Motor neuron (in vitro differentiated cells): ENCODE data around the gene GAP43. TPM values are rescaled to one million over a fixed set of nuclear protein-coding genes. Genes with fewer than 3 reads are reported as not detected.

Experiments
- ATAC-seq, 8 experiments: fragments of 200-7000 bp; cut with Tn5 transposase; replicated peaks in 6 of 8; 2 replicates each; pipeline ENCODE4 v1.8.0; 2021; ENCODE audit warnings: mild to moderate bottlenecking in 8 of 8, moderate library complexity in 8 of 8
- H3K27ac ChIP-seq, 2 donors: fragments of 250-450 bp; sonication (Bioruptor Pico); 2 replicates each; pipeline ENCODE4 v1.9.0; 2021; ENCODE audit warnings: antibody characterized with exemption in 2 of 2, mild to moderate bottlenecking in 2 of 2, moderate library complexity in 1 of 2
- H3K4me1 ChIP-seq, 2 donors: fragments of 250-450 bp; sonication (Bioruptor Pico); replicated peaks in 1 of 2; 2 replicates each; pipeline ENCODE4 v1.6.1; 2021; ENCODE audit warnings: antibody characterized with exemption in 2 of 2, mild to moderate bottlenecking in 2 of 2, moderate library complexity in 1 of 2
- H3K4me3 ChIP-seq, 5 donors: fragments of 250-450 bp; sonication (Bioruptor Pico); 2 replicates each; pipeline ENCODE4 v1.9.0; 2021; ENCODE audit warnings: antibody characterized with exemption in 5 of 5, mild to moderate bottlenecking in 5 of 5, moderate library complexity in 4 of 5
- WGBS, 10 experiments: fragments of 450-650 bp; shearing (Covaris generic); methylation state at CpG; one replicate each; pipeline ENCODE4 v1.0.0; 2022; 5-methylcytosine and 5-hydroxymethylcytosine counted together
- in situ Hi-C, 9 experiments: fragments of 400-800 bp; cut with MboI; loops; one replicate each; pipeline ENCODE4 v1.15.0; 2021; ENCODE audit warnings: low sequenced_read_pairs in 9 of 9, low pct_unique_long_range_greater_than_20kb in 2 of 9; ENCODE audit not compliant: unreplicated experiment in 9 of 9
- total RNA-seq, 8 experiments: library from RNA; unstranded; fragments of 300-600 nt; gene quantifications; 2 replicates each; pipeline versions ENCODE4 v1.2.3 to v1.2.4, GENCODE V29; 2022

GAP43 gene
- total RNA-seq, 8 experiments from 2014 or later, result 0.36 to 813 (median 210) TPM

GRCh38 chr3:115633467-115633866, 10.2 kb downstream of the GAP43 start:
- H3K27ac ChIP-seq, result no peak overlapping the region
- H3K4me1 ChIP-seq, result peaks cover 0 to under 1% of the 10 kb centered on the region in 2 donors
- in situ Hi-C loops, result no loop called here
- no peak overlapping the region for H3K4me3 ChIP-seq
- no peak for ATAC-seq
- WGBS, 10 experiments, result 40 to 100% (median 92%) methylated on average over 1 to 3 of the region's 3 CpGs; no CpG with 5 or more reads in 1 of the 10 experiments

GRCh38 chr3:115634052-115634451, 10.7 kb downstream of the GAP43 start:
- ATAC-seq, result no peak
- in situ Hi-C loops, result no loop called here
- H3K4me3 ChIP-seq, result no peak overlapping the region
- WGBS, 10 experiments, result 52 to 100% (median 85%) methylated on average over 2 of the region's 2 CpGs
- H3K4me1 ChIP-seq, result no peaks in the 10 kb centered on the region
- H3K27ac ChIP-seq, result no peak overlapping the region

- WGBS, 10 experiments, result 0 to 100% (median 89%) methylated on average over 1 of the region's 1 CpG; no CpG with 5 or more reads in 2 of the 10 experiments
- no peaks in the 10 kb centered on the region for H3K4me1 ChIP-seq
- H3K4me3 ChIP-seq, result no peak overlapping the region
- H3K27ac ChIP-seq, result no peak overlapping the region
- ATAC-seq, result no peak
- in situ Hi-C loops, result no loop called here
Measured at GRCh38 chr3:115635406-115635805, 12.1 kb downstream of the GAP43 start.

GRCh38 chr3:115638241-115638640, 14.9 kb downstream of the GAP43 start:
- H3K27ac ChIP-seq, result no peak overlapping the region
- ATAC-seq, result no peak
- in situ Hi-C loops, result no loop called here
- 75 to 100% (median 100%) methylated on average over 1 of the region's 1 CpG; no CpG with 5 or more reads in 4 of the 10 experiments for WGBS, 10 experiments
- H3K4me1 ChIP-seq, result no peaks in the 10 kb centered on the region
- H3K4me3 ChIP-seq, result no peak overlapping the region

GRCh38 chr3:115638991-115639390, 15.7 kb downstream of the GAP43 start:
- Histone ChIP-seq H3K27ac (no peak overlapping the region), H3K4me1 (no peaks in the 10 kb centered on the region), H3K4me3 (no peak overlapping the region)
- WGBS, 10 experiments, result 80 to 100% (median 100%) methylated on average over 1 of the region's 1 CpG; no CpG with 5 or more reads in 3 of the 10 experiments
- in situ Hi-C loops, result no loop called here
- ATAC-seq, result no peak

- no peak overlapping the region for H3K27ac ChIP-seq
- in situ Hi-C loops, result no loop called here
- WGBS, 10 experiments, result 50 to 100% (median 84%) methylated on average over 1 of the region's 1 CpG; no CpG with 5 or more reads in 2 of the 10 experiments
- no peak for ATAC-seq
- no peak overlapping the region for H3K4me3 ChIP-seq
- no peaks in the 10 kb centered on the region for H3K4me1 ChIP-seq
Measured at GRCh38 chr3:115644391-115644790, 21.1 kb downstream of the GAP43 start.

- Histone ChIP-seq H3K4me3 (no peak overlapping the region), H3K4me1 (no peaks in the 10 kb centered on the region), H3K27ac (no peak overlapping the region)
- WGBS, 10 experiments, result 45 to 100% (median 100%) methylated on average over 1 to 2 of the region's 2 CpGs
- in situ Hi-C loops, result no loop called here
- ATAC-seq, result no peak
Measured at GRCh38 chr3:115646027-115646690, 22.8 kb downstream of the GAP43 start.

- ATAC-seq, result peak in 2 of 8 experiments; percentile 24 to 66
Measured at GRCh38 chr3:115648559-115648958, 25.2 kb downstream of the GAP43 start.

GRCh38 chr3:115651087-115651486, 27.8 kb downstream of the GAP43 start:
- H3K4me3 ChIP-seq, result no peak overlapping the region
- WGBS, 10 experiments, result 80 to 100% (median 87%) methylated on average over 1 of the region's 1 CpG; no CpG with 5 or more reads in 6 of the 10 experiments
- in situ Hi-C loops, result no loop called here
- peaks cover 4 to 7% of the 10 kb centered on the region in 2 donors for H3K4me1 ChIP-seq
- no peak overlapping the region for H3K27ac ChIP-seq
- ATAC-seq, result no peak

More at GRCh38 chr3:115648559-115648958, 25.2 kb downstream of the GAP43 start:
- Histone ChIP-seq H3K4me1 (no peaks in the 10 kb centered on the region), H3K4me3 (no peak overlapping the region), H3K27ac (no peak overlapping the region)
- in situ Hi-C loops, result no loop called here
- 21 to 80% (median 42%) methylated on average over 1 of the region's 1 CpG; no CpG with 5 or more reads in 2 of the 10 experiments for WGBS, 10 experiments

GRCh38 chr3:115651599-115651998, 28.3 kb downstream of the GAP43 start:
- Histone ChIP-seq H3K4me3 (no peak overlapping the region), H3K27ac (no peak overlapping the region), H3K4me1 (peaks cover 5 to 10% of the 10 kb centered on the region in 2 donors)
- 53 to 100% (median 88%) methylated on average over 2 of the region's 2 CpGs; no CpG with 5 or more reads in 1 of the 10 experiments for whole genome bisulfite sequencing, 10 experiments
- ATAC-seq, result no peak
- in situ Hi-C loops, result no loop called here

GRCh38 chr3:115652738-115653137, 29.4 kb downstream of the GAP43 start:
- in situ Hi-C loops, result no loop called here
- Histone ChIP-seq H3K4me1 (peaks cover 17 to 19% of the 10 kb centered on the region in 2 donors), H3K27ac (no peak overlapping the region), H3K4me3 (no peak overlapping the region)
- ATAC-seq, result no peak
- WGBS, 10 experiments, result 60 to 100% (median 100%) methylated on average over 1 to 2 of the region's 2 CpGs

GRCh38 chr3:115655761-115656282, 32.5 kb downstream of the GAP43 start:
- peaks cover 40 to 42% of the 10 kb centered on the region in 2 donors for H3K4me1 ChIP-seq
- ATAC-seq, result no peak
- H3K27ac ChIP-seq, result no peak overlapping the region
- 63 to 100% (median 88%) methylated on average over 1 to 2 of the region's 2 CpGs; no CpG with 5 or more reads in 3 of the 10 experiments for WGBS, 10 experiments
- no peak overlapping the region for H3K4me3 ChIP-seq
- in situ Hi-C loops, result no loop called here

- in situ Hi-C loops, result no loop called here
- Histone ChIP-seq H3K27ac (peak overlapping the region; percentile 95 to 96), H3K4me3 (no peak overlapping the region), H3K4me1 (peaks cover 45 to 46% of the 10 kb centered on the region in 2 donors)
- no peak for ATAC-seq
- 70 to 100% (median 91%) methylated on average over 1 to 5 of the region's 5 CpGs for WGBS, 10 experiments
Measured at GRCh38 chr3:115657168-115657567, 33.9 kb downstream of the GAP43 start.

- in situ Hi-C loops, result no loop called here
- Histone ChIP-seq H3K4me3 (peak overlapping the region; percentile 29 to 44 (median 38)), H3K27ac (peak overlapping the region; percentile 95 to 96), H3K4me1 (peaks cover 47 to 51% of the 10 kb centered on the region in 2 donors)
- WGBS, 10 experiments, result 0 to 23% (median 0%) methylated on average over 1 to 3 of the region's 3 CpGs; no CpG with 5 or more reads in 1 of the 10 experiments
- no peak for ATAC-seq
Measured at GRCh38 chr3:115658032-115658336, 34.7 kb downstream of the GAP43 start.
